H1 (cell line): ENCODE measurements around the gene IRGQ. TPM values are rescaled to one million over a fixed set of nuclear protein-coding genes. Genes with fewer than 3 reads are reported as not detected.

Source experiments
- CTCF ChIA-PET: fragments of 300-600 bp; sonication (Branson Sonifier 250); formaldehyde crosslinking; loops from one replicate; lab custom pipeline; 2021; ENCODE audit not compliant: partially characterized antibody; lab: Charles Lee
- POLR2A ChIA-PET: fragments of 300-600 bp; sonication (Branson Sonifier 250); formaldehyde crosslinking; loops from one replicate; lab custom pipeline; 2021; ENCODE audit warnings: inconsistent platforms; ENCODE audit not compliant: partially characterized antibody; lab: Charles Lee
- DNase-seq, 2 experiments: peaks; one replicate each; pipeline versions ENCODE4 v3.0.0 to v3.0.0-alpha.2; 2010 to 2022; ENCODE audit warnings: low spot score in 2 of 2, low read depth in 1 of 2, mixed read lengths in 1 of 2
- FAIRE-seq: peaks from 2 replicates; lab custom pipeline; 2011; peaks lifted over from hg19 to GRCh38; lab: Jason Lieb, UNC
- H2AFZ ChIP-seq: 2 replicates; pipeline ENCODE4 v1.8.1; 2012; ENCODE audit warnings: low read length, inconsistent platforms
- H2AK5ac ChIP-seq: 2 replicates; pipeline ENCODE4 v1.6.1; 2013; ENCODE audit warnings: low read depth, low read length
- H2BK120ac ChIP-seq: replicated peaks from 2 replicates; pipeline ENCODE3; 2013; ENCODE audit warnings: low read depth, low read length, inconsistent platforms
- H2BK12ac ChIP-seq: 2 replicates; pipeline ENCODE4 v1.6.1; 2013; ENCODE audit warnings: low read depth, low read length
- H2BK15ac ChIP-seq: 2 replicates; pipeline ENCODE4 v1.6.1; 2013; ENCODE audit warnings: low read length
- H2BK20ac ChIP-seq: 2 replicates; pipeline ENCODE4 v1.6.1; 2013; ENCODE audit warnings: low read length
- H2BK5ac ChIP-seq: 2 replicates; pipeline ENCODE4 v1.6.1; 2013; ENCODE audit warnings: low read depth, low read length
- H3K14ac ChIP-seq: 2 replicates; pipeline ENCODE4 v1.6.1; 2013; ENCODE audit warnings: inconsistent platforms; ENCODE audit not compliant: insufficient read length
- H3K18ac ChIP-seq: 2 replicates; pipeline ENCODE4 v1.6.1; 2013; ENCODE audit warnings: low read length; ENCODE audit errors: extremely low read depth
- H3K23ac ChIP-seq: 2 replicates; pipeline ENCODE4 v1.6.1; 2013; ENCODE audit warnings: inconsistent platforms; ENCODE audit not compliant: insufficient read length
- H3K23me2 ChIP-seq: 2 replicates; pipeline ENCODE4 v1.6.1; 2013; ENCODE audit warnings: low read depth, low read length
- H3K27ac ChIP-seq: 2 replicates; pipeline ENCODE4 v1.6.1; 2011; ENCODE audit warnings: low read depth, low read length, inconsistent platforms
- H3K27me3 ChIP-seq, 4 experiments: replicated peaks in 1 of 4; 1 replicate in 1 of 4; 2 replicates in 3 of 4; pipeline versions ENCODE4 v1.6.1 to v1.8.1; 2011 to 2013; ENCODE audit warnings: low read length in 3 of 4, mild to moderate bottlenecking in 3 of 4, inconsistent platforms in 2 of 4, mixed read lengths in 2 of 4, moderate library complexity in 1 of 4; ENCODE audit not compliant: control insufficient read depth in 3 of 4, insufficient read depth in 3 of 4; ENCODE audit errors: extremely low read depth in 1 of 4
- H3K36me3 ChIP-seq, 4 experiments: 2 replicates each; pipeline versions ENCODE4 v1.6.1 to v1.8.1; 2011 to 2013; ENCODE audit warnings: mild to moderate bottlenecking in 4 of 4, low read length in 3 of 4, moderate library complexity in 2 of 4, control low read depth in 1 of 4, inconsistent platforms in 1 of 4; ENCODE audit not compliant: insufficient read depth in 4 of 4, control insufficient read depth in 2 of 4
- H3K4ac ChIP-seq: replicated peaks from 2 replicates; pipeline ENCODE3; 2013; ENCODE audit warnings: low read length, low read depth, mixed read lengths, inconsistent platforms; ENCODE audit not compliant: insufficient read length
- H3K4me1 ChIP-seq, 4 experiments: replicated peaks in 1 of 4; 1 replicate in 1 of 4; 2 replicates in 3 of 4; pipeline versions ENCODE4 v1.6.1 to v1.8.1; 2011 to 2013; ENCODE audit warnings: low read length in 3 of 4, inconsistent platforms in 2 of 4, mixed read lengths in 1 of 4; ENCODE audit not compliant: insufficient read depth in 4 of 4, control insufficient read depth in 3 of 4
- H3K4me2 ChIP-seq, 2 experiments: 2 replicates each; pipeline versions ENCODE4 v1.6.1 to v1.8.1; 2011 to 2013; ENCODE audit warnings: low read depth in 2 of 2, low read length in 2 of 2, control low read depth in 1 of 2, inconsistent platforms in 1 of 2, mild to moderate bottlenecking in 1 of 2; ENCODE audit not compliant: insufficient read depth in 1 of 2
- H3K4me3 ChIP-seq, 4 experiments: fragments of 200-600, 300-600 bp in 1 of 4; sonication (generic), shearing (Covaris generic), sonication (Bioruptor Twin) in 1 of 4; 2 replicates each; pipeline versions ENCODE4 v1.5.1 to v1.8.1; 2011 to 2016; ENCODE audit warnings: low read length in 4 of 4, low read depth in 3 of 4, control low read depth in 2 of 4, inconsistent platforms in 2 of 4, mild to moderate bottlenecking in 2 of 4, mixed read lengths in 1 of 4, moderate library complexity in 1 of 4; ENCODE audit not compliant: insufficient read depth in 2 of 4; ENCODE audit errors: extremely low read depth in 1 of 4
- H3K56ac ChIP-seq: replicated peaks from 2 replicates; pipeline ENCODE3; 2013; ENCODE audit warnings: low read depth, mild to moderate bottlenecking, mixed read lengths, low read length, inconsistent platforms; ENCODE audit not compliant: insufficient read length
- H3K79me1 ChIP-seq: 2 replicates; pipeline ENCODE4 v1.6.1; 2013; ENCODE audit warnings: low read depth, low read length, control low read depth
- H3K79me2 ChIP-seq, 2 experiments: 2 replicates each; pipeline versions ENCODE4 v1.6.1 to v1.8.1; 2012 to 2013; ENCODE audit warnings: low read length in 2 of 2, mild to moderate bottlenecking in 2 of 2, inconsistent platforms in 1 of 2; ENCODE audit not compliant: insufficient read depth in 2 of 2, control insufficient read depth in 1 of 2
- H3K9ac ChIP-seq, 4 experiments: replicated peaks in 1 of 4; 1 replicate in 1 of 4; 2 replicates in 3 of 4; pipeline versions ENCODE4 v1.6.1 to v1.8.1; 2011 to 2013; ENCODE audit warnings: low read depth in 3 of 4, low read length in 3 of 4, control low read depth in 2 of 4, mild to moderate bottlenecking in 2 of 4, moderate library complexity in 2 of 4, inconsistent platforms in 1 of 4; ENCODE audit errors: extremely low read depth in 1 of 4
- H3K9me3 ChIP-seq, 2 experiments: 2 replicates each; pipeline versions ENCODE4 v1.6.1 to v1.8.1; 2012 to 2013; ENCODE audit warnings: mild to moderate bottlenecking in 2 of 2, moderate library complexity in 2 of 2, control low read depth in 1 of 2, inconsistent platforms in 1 of 2, low read depth in 1 of 2, low read length in 1 of 2, mixed read lengths in 1 of 2; ENCODE audit not compliant: insufficient read depth in 2 of 2
- H4K20me1 ChIP-seq, 2 experiments: replicated peaks in 1 of 2; 2 replicates each; pipeline versions ENCODE3 to v1.8.1; 2011 to 2013; ENCODE audit warnings: inconsistent platforms in 2 of 2, low read length in 2 of 2, mild to moderate bottlenecking in 1 of 2; ENCODE audit not compliant: insufficient read depth in 2 of 2, control insufficient read depth in 1 of 2
- H4K5ac ChIP-seq: 2 replicates; pipeline ENCODE4 v1.6.1; 2013; ENCODE audit warnings: low read length, low read depth, mixed read lengths, inconsistent platforms; ENCODE audit not compliant: insufficient read length
- H4K8ac ChIP-seq: 2 replicates; pipeline ENCODE4 v1.8.0; 2013; ENCODE audit warnings: mild to moderate bottlenecking, moderate library complexity, low read length, inconsistent platforms; ENCODE audit not compliant: insufficient read depth; ENCODE audit errors: extremely low read depth
- H4K91ac ChIP-seq: replicated peaks from 2 replicates; pipeline ENCODE3; 2013; ENCODE audit warnings: low read length, mixed read lengths, inconsistent platforms; ENCODE audit not compliant: insufficient read length
- POLR2AphosphoS5 ChIP-seq: IDR thresholded peaks from 2 replicates; pipeline ENCODE4 v1.6.1; 2011; ENCODE audit warnings: low read depth, low read length
- YY1 ChIP-seq: IDR thresholded peaks from 2 replicates; pipeline ENCODE4 v1.6.1; 2011; ENCODE audit warnings: low read depth, mild to moderate bottlenecking, low read length
- WGBS, 2 experiments: shearing (Covaris generic) in 1 of 2; methylation state at CpG; one replicate each; pipeline versions ENCODE4 v1.1.6 to v1.1.7; 2013 to 2015; ENCODE audit warnings: low lambda C conversion rate in 2 of 2, mixed read lengths in 2 of 2, inconsistent platforms in 1 of 2, low coverage in 1 of 2, missing lambda C conversion rate in 1 of 2; ENCODE audit not compliant: insufficient replicate concordance in 2 of 2, insufficient coverage in 1 of 2, insufficient read length in 1 of 2; ENCODE audit errors: extremely low coverage in 1 of 2, missing lambda C conversion rate in 1 of 2; 5-methylcytosine and 5-hydroxymethylcytosine counted together
- polyA plus RNA-seq, 7 experiments: library from polyadenylated mRNA; depleted of rRNA in 3 of 7; stranded (reverse) in 5 of 7; unstranded in 2 of 7; fragments of >200 nt in 5 of 7; fragments of 200-250 nt in 2 of 7; gene quantifications; 1 replicate in 5 of 7; 2 replicates in 1 of 7; 4 replicates in 1 of 7; pipeline versions ENCODE4 v1.2.1 to v1.2.3, GENCODE V29; 2011 to 2013; ENCODE audit warnings: missing spikeins in 2 of 7, mixed read lengths in 2 of 7
- total RNA-seq: library from RNA; stranded (reverse); fragmentation: NEBNext Ultra II Directional; extraction: Animal tissue kit (Norgen Biotek cat#: 25700); gene quantifications from 2 replicates; pipeline ENCODE4 v1.2.1, GENCODE V29; 2021

IRGQ gene
- total and polyA plus RNA-seq, 2 of the 8 experiments (the other 6 are each of a cell fraction or from before 2014, with no cell fraction given): 16.0 to 42.9 TPM

DNA sequence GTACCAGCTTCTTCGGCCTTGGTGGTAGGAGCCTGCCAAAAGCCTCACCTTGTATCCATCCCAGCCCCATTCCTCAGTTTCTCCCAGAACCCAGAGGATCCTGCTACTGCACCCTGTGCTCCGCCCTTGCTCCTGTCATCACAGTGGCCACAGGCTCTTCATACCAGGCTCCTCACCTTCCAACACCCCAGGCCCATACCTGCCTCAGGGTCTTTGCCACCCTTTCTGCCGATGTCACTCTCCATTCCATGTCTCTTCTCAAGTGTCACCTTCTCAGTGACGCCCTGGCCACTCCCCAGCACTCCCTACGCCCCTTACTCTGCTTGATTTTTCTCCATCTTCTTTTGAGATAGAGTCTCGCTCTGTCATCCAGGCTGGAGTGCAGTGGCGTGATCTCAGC lies 13.9 kb upstream of the IRGQ start:
- H2BK12ac ChIP-seq: no peak overlapping the region
- no peak overlapping the region for H3K27ac ChIP-seq
- H3K79me2 ChIP-seq: no peaks in the 10 kb centered on the region
- POLR2A ChIA-PET: interaction anchor here (0.6 to 1.3 kb wide), 3 partner anchors 11 to 40 kb away, joined by 3 read pairs; no protein-coding TSS in a partner anchor
- H2BK20ac ChIP-seq: no peak overlapping the region
- no peak overlapping the region for H4K91ac ChIP-seq
- no peaks in the 10 kb centered on the region for H3K4me1 ChIP-seq
- H4K8ac ChIP-seq: no peak overlapping the region
- H4K5ac ChIP-seq: no peak overlapping the region
- no peak overlapping the region for H3K14ac ChIP-seq
- no peak for FAIRE-seq
- no peak for TF ChIP-seq POLR2AphosphoS5
- no peak for TF ChIP-seq YY1
- TF ChIP-seq, all 59 proteins: peak for 0
- no peaks in the 10 kb centered on the region; the same call in 1 of the 2 replicates for H3K23me2 ChIP-seq
- H3K56ac ChIP-seq: no peak overlapping the region
- no peak overlapping the region for H3K4ac ChIP-seq
- peaks cover 5% of the 10 kb centered on the region; the same call in 1 of the 2 replicates for H3K79me1 ChIP-seq
- no peak overlapping the region for H2BK15ac ChIP-seq
- H3K18ac ChIP-seq: no peak overlapping the region
- H2BK5ac ChIP-seq: no peak overlapping the region
- H2AFZ ChIP-seq: no peak overlapping the region
- H3K9ac ChIP-seq: no peak overlapping the region
- CTCF ChIA-PET: interaction anchor here (0.5 to 1.7 kb wide), 4 partner anchors 16 to 119 kb away, joined by 3 to 4 read pairs (median 3); no protein-coding TSS in a partner anchor
- H3K27me3 ChIP-seq: no peaks in the 10 kb centered on the region
- no peak overlapping the region for H3K4me3 ChIP-seq
- H4K20me1 ChIP-seq: peaks cover 0 to 9% of the 10 kb centered on the region in 2 experiments
- H3K23ac ChIP-seq: no peak overlapping the region
- no peak overlapping the region for H2AK5ac ChIP-seq
- no peak overlapping the region for H3K4me2 ChIP-seq
- H3K36me3 ChIP-seq: peaks cover 0 to 4% (median 1%) of the 10 kb centered on the region in 4 experiments; a peak in 2 of 8 replicates
- H3K9me3 ChIP-seq: no peaks in the 10 kb centered on the region; a peak in 1 of 4 replicates
- WGBS, 2 experiments: 83% methylated on average over 7 of the region's 7 CpGs; no CpG with 5 or more reads in 1 of the 2 experiments
- H2BK120ac ChIP-seq: no peak overlapping the region
- no peak for DNase-seq
